ENCODE measurements around the gene EXOC2. TPM values are rescaled to one million over a fixed set of nuclear protein-coding genes. Genes with fewer than 3 reads are reported as not detected.

EXOC2 gene
- total RNA-seq, 4 donors from 2014 or later: 7.6 to 22.5 (median 20.2) TPM

DNA sequence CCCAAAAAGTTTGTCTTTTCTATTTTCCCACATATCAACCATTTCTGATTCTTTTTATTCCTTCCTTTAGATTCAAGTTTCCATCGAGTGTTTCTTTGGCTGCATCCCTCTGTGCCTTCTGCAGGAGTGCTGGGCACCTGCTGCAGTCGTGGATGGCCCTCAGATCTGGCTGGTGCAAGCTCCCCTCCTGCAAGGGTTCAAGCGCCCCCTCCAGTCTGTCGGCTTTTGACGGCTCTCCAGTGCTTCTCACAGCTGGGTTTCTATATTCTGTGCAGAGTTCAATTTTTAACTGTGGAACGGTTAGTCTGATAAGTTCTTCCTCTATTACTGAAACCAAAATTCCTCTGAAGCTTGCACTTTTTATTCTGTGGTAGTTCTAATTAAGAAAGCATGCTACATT, 168.1 kb downstream of the EXOC2 start:
- TF ChIP-seq, protein P1, sequence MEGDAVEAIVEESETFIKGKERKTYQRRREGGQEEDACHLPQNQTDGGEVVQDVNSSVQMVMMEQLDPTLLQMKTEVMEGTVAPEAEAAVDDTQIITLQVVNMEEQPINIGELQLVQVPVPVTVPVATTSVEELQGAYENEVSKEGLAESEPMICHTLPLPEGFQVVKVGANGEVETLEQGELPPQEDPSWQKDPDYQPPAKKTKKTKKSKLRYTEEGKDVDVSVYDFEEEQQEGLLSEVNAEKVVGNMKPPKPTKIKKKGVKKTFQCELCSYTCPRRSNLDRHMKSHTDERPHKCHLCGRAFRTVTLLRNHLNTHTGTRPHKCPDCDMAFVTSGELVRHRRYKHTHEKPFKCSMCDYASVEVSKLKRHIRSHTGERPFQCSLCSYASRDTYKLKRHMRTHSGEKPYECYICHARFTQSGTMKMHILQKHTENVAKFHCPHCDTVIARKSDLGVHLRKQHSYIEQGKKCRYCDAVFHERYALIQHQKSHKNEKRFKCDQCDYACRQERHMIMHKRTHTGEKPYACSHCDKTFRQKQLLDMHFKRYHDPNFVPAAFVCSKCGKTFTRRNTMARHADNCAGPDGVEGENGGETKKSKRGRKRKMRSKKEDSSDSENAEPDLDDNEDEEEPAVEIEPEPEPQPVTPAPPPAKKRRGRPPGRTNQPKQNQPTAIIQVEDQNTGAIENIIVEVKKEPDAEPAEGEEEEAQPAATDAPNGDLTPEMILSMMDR (IDR thresholded peaks at IDR 0.05): no peak
- TF ChIP-seq EP300 (IDR thresholded peaks at IDR 0.05; ENCODE audit: low read depth) (no peak), POLR2AphosphoS5 (IDR thresholded peaks at IDR 0.05) (no peak), POLR2A (IDR thresholded peaks at IDR 0.05) (no peak)
- no peaks in the 10 kb centered on the region for H3K9me3 ChIP-seq
- DNase-seq: peak; percentile 18
- H3K4me1 ChIP-seq: no peaks in the 10 kb centered on the region
- H3K36me3 ChIP-seq: peaks cover 0 to 7% (median 0%) of the 10 kb centered on the region in 4 donors
- in situ Hi-C loops (cut with MboI; ENCODE audit: low pct_ligation_motif_present in 1 of 4, low pct_unique_long_range_greater_than_20kb in 1 of 4, low sequenced_read_pairs in 3 of 4): no loop called here
- intact Hi-C loops (cut with DNase I; ENCODE audit: low total_unique reads): no loop called here
- WGBS, 2 donors (ENCODE audit: low coverage in 1 of 2): 57 to 82% methylated on average over 1 to 5 of the region's 6 CpGs
- H3K27ac ChIP-seq: no peak overlapping the region
- H3K27me3 ChIP-seq: no peaks in the 10 kb centered on the region
- no peak overlapping the region for H3K4me3 ChIP-seq

- H3K4me3 ChIP-seq: no peak overlapping the region
- no peaks in the 10 kb centered on the region for H3K27me3 ChIP-seq
- in situ Hi-C loops (cut with MboI; ENCODE audit: low pct_ligation_motif_present in 1 of 4, low pct_unique_long_range_greater_than_20kb in 1 of 4, low sequenced_read_pairs in 3 of 4): no loop called here
- no peaks in the 10 kb centered on the region for H3K36me3 ChIP-seq
- TF ChIP-seq EP300 (IDR thresholded peaks at IDR 0.05; ENCODE audit: low read depth) (no peak), POLR2A (IDR thresholded peaks at IDR 0.05) (no peak), POLR2AphosphoS5 (IDR thresholded peaks at IDR 0.05) (no peak)
- TF ChIP-seq, protein P1 (IDR thresholded peaks at IDR 0.05): no peak
- intact Hi-C loops (cut with DNase I; ENCODE audit: low total_unique reads): no loop called here
- H3K9me3 ChIP-seq: no peaks in the 10 kb centered on the region
- H3K4me1 ChIP-seq: no peaks in the 10 kb centered on the region
- no peak overlapping the region for H3K27ac ChIP-seq
- no peak for DNase-seq
- 88 to 96% methylated on average over 10 to 31 of the region's 31 CpGs for WGBS, 2 donors (ENCODE audit: low coverage in 1 of 2)
These were observed 172.1 kb downstream of the EXOC2 start for GRCh38 chr6:520820-521219.

DNA sequence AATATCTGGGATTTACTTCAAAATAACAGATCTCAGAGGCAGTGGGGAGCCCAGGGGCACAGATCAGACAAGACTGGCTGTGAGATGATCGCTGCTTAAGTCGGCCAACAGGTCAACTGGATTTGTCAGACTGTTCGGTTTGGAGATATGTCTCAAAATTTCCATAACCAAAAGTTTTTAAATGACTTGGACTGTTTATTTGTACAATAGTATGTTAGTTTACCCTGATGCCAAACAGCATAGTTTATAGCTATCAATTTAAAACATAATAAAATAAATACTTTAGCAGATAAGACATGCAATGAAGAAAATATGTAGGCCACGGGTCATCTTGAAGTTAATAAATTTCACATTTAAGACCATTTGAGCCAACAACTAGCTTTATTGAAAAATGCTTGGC, 174.7 kb downstream of the EXOC2 start:
- Histone ChIP-seq H3K27me3 (no peaks in the 10 kb centered on the region), H3K4me1 (no peaks in the 10 kb centered on the region), H3K9me3 (no peaks in the 10 kb centered on the region), H3K36me3 (no peaks in the 10 kb centered on the region), H3K4me3 (no peak overlapping the region), H3K27ac (no peak overlapping the region)
- WGBS, 2 donors (ENCODE audit: low coverage in 1 of 2): 80 to 91% methylated on average over 1 to 4 of the region's 4 CpGs
- intact Hi-C loops (cut with DNase I; ENCODE audit: low total_unique reads): no loop called here
- DNase-seq: no peak
- in situ Hi-C loops (cut with MboI; ENCODE audit: low pct_ligation_motif_present in 1 of 4, low pct_unique_long_range_greater_than_20kb in 1 of 4, low sequenced_read_pairs in 3 of 4): no loop called here
- TF ChIP-seq EP300 (IDR thresholded peaks at IDR 0.05; ENCODE audit: low read depth) (no peak), POLR2A (IDR thresholded peaks at IDR 0.05) (no peak)
- TF ChIP-seq, protein P1 (IDR thresholded peaks at IDR 0.05): no peak

- TF ChIP-seq EP300 (IDR thresholded peaks at IDR 0.05; ENCODE audit: low read depth) (no peak), POLR2A (IDR thresholded peaks at IDR 0.05) (no peak), POLR2AphosphoS5 (IDR thresholded peaks at IDR 0.05) (no peak)
- TF ChIP-seq, protein P1 (IDR thresholded peaks at IDR 0.05): no peak
- WGBS, 2 donors (ENCODE audit: low coverage in 1 of 2): 95 to 98% methylated on average over 6 to 11 of the region's 11 CpGs
- intact Hi-C loops (cut with DNase I; ENCODE audit: low total_unique reads): no loop called here
- in situ Hi-C loops (cut with MboI; ENCODE audit: low pct_ligation_motif_present in 1 of 4, low pct_unique_long_range_greater_than_20kb in 1 of 4, low sequenced_read_pairs in 3 of 4): no loop called here
- Histone ChIP-seq H3K4me3 (no peak overlapping the region), H3K4me1 (no peaks in the 10 kb centered on the region), H3K27ac (no peak overlapping the region), H3K36me3 (no peaks in the 10 kb centered on the region), H3K27me3 (no peaks in the 10 kb centered on the region), H3K9me3 (no peaks in the 10 kb centered on the region)
- no peak for DNase-seq
These were observed 176.7 kb downstream of the EXOC2 start for GRCh38 chr6:516213-516612.

Measured in transverse colon (tissue), 4 donors.